HepG2 (cell line): ENCODE results near the gene AIFM1. TPM values are rescaled to one million over a fixed set of nuclear protein-coding genes. Genes with fewer than 3 reads are reported as not detected.

Experiments used
- ATAC-seq: fragments of 200-7000 bp; cut with Tn5 transposase; 3 replicates; pipeline ENCODE4 v1.9.1; 2020; ENCODE audit warnings: mild to moderate bottlenecking, moderate library complexity
- BruUV-seq: library from RNA; stranded (reverse); fragments of 400-500 nt; replicated peaks from 2 replicates; lab custom pipeline; 2021; lab: Mats Ljungman, UMichigan
- CTCF ChIA-PET: fragments of 300-600 bp; formaldehyde crosslinking; extraction: SDS; loops from one replicate; lab custom pipeline; 2021; ENCODE audit warnings: low total read pairs, inconsistent platforms, low intra/inter-chr PET ratio; lab: Yijun Ruan, JAX
- POLR2A ChIA-PET: fragments of 350-600 bp; sonication (Branson Sonifier 250); formaldehyde crosslinking; loops from one replicate; lab custom pipeline; 2020; ENCODE audit warnings: antibody characterized with exemption, inconsistent platforms; lab: Yijun Ruan, JAX
- DNase-seq: peaks from one replicate; pipeline ENCODE4 v3.0.0-alpha.2; 2015; ENCODE audit warnings: low spot score
- FAIRE-seq: peaks from 3 replicates; lab custom pipeline; 2011; peaks lifted over from hg19 to GRCh38; lab: Jason Lieb, UNC
- H2AFZ ChIP-seq: one replicate; pipeline ENCODE4 v1.6.1; 2011; ENCODE audit warnings: low read length, inconsistent platforms
- H3K27ac ChIP-seq: fragments of 300-600 bp; 3 replicates; pipeline ENCODE4 v1.8.0; 2011; ENCODE audit warnings: mixed run types, mild to moderate bottlenecking, mixed read lengths, low read length, inconsistent platforms; ENCODE audit not compliant: insufficient read depth; ENCODE audit errors: extremely low read length
- H3K27me3 ChIP-seq, 2 experiments: fragments of 200-600 bp in 1 of 2; 2 replicates in 1 of 2; 3 replicates in 1 of 2; pipeline versions ENCODE4 v1.6.0 to v1.8.0; 2011; ENCODE audit warnings: low read length in 2 of 2, mild to moderate bottlenecking in 2 of 2, moderate library complexity in 2 of 2, inconsistent platforms in 1 of 2; ENCODE audit not compliant: insufficient read depth in 2 of 2, control insufficient read depth in 1 of 2
- H3K36me3 ChIP-seq, 2 experiments: fragments of 200-600 bp in 1 of 2; replicated peaks in 1 of 2; 2 replicates in 1 of 2; 3 replicates in 1 of 2; pipeline versions ENCODE4 v1.5.1 to v1.8.0; 2011; ENCODE audit warnings: low read length in 2 of 2, inconsistent platforms in 1 of 2; ENCODE audit not compliant: insufficient read depth in 2 of 2, control insufficient read depth in 1 of 2
- H3K4me1 ChIP-seq: 2 replicates; pipeline ENCODE4 v1.5.1; 2012; ENCODE audit warnings: low read length, inconsistent platforms; ENCODE audit not compliant: insufficient read depth
- H3K4me2 ChIP-seq: 2 replicates; pipeline ENCODE4 v1.6.0; 2011; ENCODE audit warnings: low read depth, low read length, inconsistent platforms
- H3K4me3 ChIP-seq, 3 experiments: fragments of 200-600 bp in 1 of 3; sonication (generic), shearing (Covaris generic) in 1 of 3; replicated peaks in 1 of 3; 2 replicates each; pipeline ENCODE4 v1.5.1; 2011 to 2016; ENCODE audit warnings: low read length in 3 of 3, inconsistent platforms in 2 of 3, low read depth in 2 of 3, mild to moderate bottlenecking in 2 of 3, control low read depth in 1 of 3, mixed read lengths in 1 of 3; ENCODE audit not compliant: insufficient read depth in 1 of 3
- H3K79me2 ChIP-seq: one replicate; pipeline ENCODE4 v1.6.1; 2011; ENCODE audit warnings: low read length, inconsistent platforms; ENCODE audit not compliant: insufficient read depth
- H3K9ac ChIP-seq: 2 replicates; pipeline ENCODE4 v1.6.0; 2011; ENCODE audit warnings: mild to moderate bottlenecking, low read depth, low read length, inconsistent platforms; ENCODE audit not compliant: insufficient read depth
- H3K9me3 ChIP-seq: 2 replicates; pipeline ENCODE4 v1.5.1; 2012; ENCODE audit warnings: mild to moderate bottlenecking, low read length
- H4K20me1 ChIP-seq: 2 replicates; pipeline ENCODE4 v1.6.0; 2011; ENCODE audit warnings: inconsistent platforms, mild to moderate bottlenecking, low read length, moderate library complexity; ENCODE audit not compliant: insufficient read depth
- BCLAF1 ChIP-seq: fragments of 450-650 bp; IDR thresholded peaks from 2 replicates; pipeline ENCODE4 v1.6.1; 2017; ENCODE audit warnings: mild to moderate bottlenecking
- CBX5 ChIP-seq: sonication (generic); formaldehyde crosslinking; IDR thresholded peaks from 2 replicates; pipeline ENCODE4 v1.4.0; 2020; ENCODE audit warnings: missing genetic modification reagents, borderline replicate concordance
- IKZF5 ChIP-seq: IDR thresholded peaks from 2 replicates; pipeline ENCODE4 v1.6.1; 2018; ENCODE audit warnings: missing genetic modification reagents, mild to moderate bottlenecking, missing compliant biosample characterization
- PHF21A ChIP-seq: sonication (generic); formaldehyde crosslinking; IDR thresholded peaks from 2 replicates; pipeline ENCODE4 v1.5.0; 2020; ENCODE audit warnings: mild to moderate bottlenecking, missing genetic modification reagents
- SALL1 ChIP-seq: sonication (generic); formaldehyde crosslinking; IDR thresholded peaks from 2 replicates; pipeline ENCODE4 v1.8.0; 2022; ENCODE audit warnings: mild to moderate bottlenecking, missing genetic modification reagents
- SNAPC5 ChIP-seq: sonication (generic); formaldehyde crosslinking; IDR thresholded peaks from 2 replicates; pipeline ENCODE4 v1.8.1; 2023; ENCODE audit warnings: mild to moderate bottlenecking, missing genetic modification reagents, borderline replicate concordance
- TAF1 ChIP-seq: sonication (generic); formaldehyde crosslinking; IDR thresholded peaks from 2 replicates; pipeline ENCODE4 v1.4.0; 2020; ENCODE audit warnings: missing genetic modification reagents
- THAP7 ChIP-seq: sonication (generic); formaldehyde crosslinking; IDR thresholded peaks from 2 replicates; pipeline ENCODE4 v1.8.1; 2023; ENCODE audit warnings: mild to moderate bottlenecking, missing genetic modification reagents
- ZBTB34 ChIP-seq: sonication (generic); formaldehyde crosslinking; IDR thresholded peaks from 2 replicates; pipeline ENCODE4 v1.8.0; 2022; ENCODE audit warnings: mild to moderate bottlenecking, missing genetic modification reagents
- ZKSCAN1 ChIP-seq: fragments of 150-350 bp; IDR thresholded peaks from 2 replicates; pipeline ENCODE4 v1.6.1; 2014; ENCODE audit warnings: low read length
- ZNF235 ChIP-seq: sonication (generic); formaldehyde crosslinking; IDR thresholded peaks from 2 replicates; pipeline ENCODE4 v1.8.1; 2023; ENCODE audit warnings: mild to moderate bottlenecking, missing genetic modification reagents, borderline replicate concordance
- ZNF510 ChIP-seq: sonication (generic); formaldehyde crosslinking; IDR thresholded peaks from 2 replicates; pipeline ENCODE4 v1.4.0; 2020; ENCODE audit warnings: low read depth, mild to moderate bottlenecking, missing genetic modification reagents
- ZNF556 ChIP-seq: sonication (generic); formaldehyde crosslinking; IDR thresholded peaks from 2 replicates; pipeline ENCODE4 v1.4.0; 2020; ENCODE audit warnings: mild to moderate bottlenecking, missing genetic modification reagents, borderline replicate concordance
- ZSCAN30 ChIP-seq: sonication (generic); formaldehyde crosslinking; IDR thresholded peaks from 2 replicates; pipeline ENCODE4 v1.5.0; 2020; ENCODE audit warnings: mild to moderate bottlenecking, missing genetic modification reagents
- WGBS: methylation state at CpG from one replicate; pipeline ENCODE4 v1.1.6; 2017; ENCODE audit warnings: low lambda C conversion rate; 5-methylcytosine and 5-hydroxymethylcytosine counted together
- in situ Hi-C: cut with HindIII; loops from 2 replicates; pipeline ENCODE4 v1.10.0; 2017; ENCODE audit warnings: low pct_unique_long_range_greater_than_20kb; ENCODE audit not compliant: extremely low pct_ligation_motif_present
- intact Hi-C: fragments of 100-400 bp; cut with micrococcal nuclease; formaldehyde crosslinking; loops from one replicate; pipeline ENCODE4 v1.10.0; 2022; ENCODE audit not compliant: unreplicated experiment
- polyA plus RNA-seq, 8 experiments: library from polyadenylated mRNA; depleted of rRNA in 3 of 8; stranded (reverse) in 7 of 8; unstranded in 1 of 8; fragments of >200 nt; fragmentation: Illumina TruSeq in 4 of 8; extraction: Trizol in 4 of 8; gene quantifications; 2 replicates each; pipeline versions ENCODE4 v1.2.1 to v1.2.3, GENCODE V29; 2011 to 2016; ENCODE audit warnings: low read depth in 4 of 8, missing spikeins in 1 of 8, mixed read lengths in 1 of 8; ENCODE audit not compliant: insufficient read depth in 1 of 8
- total RNA-seq, 5 experiments: library from RNA; depleted of rRNA; stranded (reverse); fragments of >200 nt; fragmentation: Illumina TruSeq; extraction: Trizol; gene quantifications; 2 replicates each; pipeline ENCODE4 v1.2.3, GENCODE V29; 2016; ENCODE audit warnings: low read depth in 1 of 5

Gene AIFM1
- total and polyA plus RNA-seq, 2 of the 13 experiments (the other 11 are each of a cell fraction or from before 2014, with no cell fraction given), result 42.8 to 46.9 TPM

- TF ChIP-seq SALL1 (CRISPR knock-in tag) (no peak), ZBTB34 (CRISPR knock-in tag) (no peak), ZNF556 (CRISPR knock-in tag) (no peak), ZNF510 (CRISPR knock-in tag) (no peak), ZKSCAN1 (no peak), TAF1 (CRISPR knock-in tag) (no peak), PHF21A (CRISPR knock-in tag) (no peak), THAP7 (CRISPR knock-in tag) (no peak), BCLAF1 (no peak), SNAPC5 (CRISPR knock-in tag) (no peak), CBX5 (no peak), ZSCAN30 (CRISPR knock-in tag) (no peak), ZNF235 (CRISPR knock-in tag) (no peak), IKZF5 (CRISPR knock-in tag) (no peak)
- Histone ChIP-seq H3K4me1 (peaks cover 54% of the 10 kb centered on the region), H3K79me2 (no peaks in the 10 kb centered on the region), H3K27ac (no peak overlapping the region), H3K9me3 (no peaks in the 10 kb centered on the region), H3K4me2 (no peak overlapping the region), H3K9ac (no peak overlapping the region), H3K4me3 (no peak overlapping the region), H2AFZ (no peak overlapping the region), H3K36me3 (no peaks in the 10 kb centered on the region), H3K27me3 (no peaks in the 10 kb centered on the region), H4K20me1 (no peaks in the 10 kb centered on the region)
- DNase-seq (no peak), FAIRE-seq (no peak), ATAC-seq (no peak)
- CTCF ChIA-PET, result no interaction called here
- 0% methylated on average over 1 of the region's 6 CpGs for WGBS
- in situ Hi-C loops (no loop called here), intact Hi-C loops (no loop called here)
- no TSS peak for BruUV-seq
- POLR2A ChIA-PET, result no interaction called here
These were observed 70.2 kb downstream of the AIFM1 start for GRCh38 chrX:130095249-130096030.
